Endodermal cell (in vitro differentiated cells): ENCODE measurements around the gene STX8. TPM values are rescaled to one million over a fixed set of nuclear protein-coding genes. Genes with fewer than 3 reads are reported as not detected.
A peak's percentile ranks its signal among the peaks of the same experiment; 100 is the strongest.

Source experiments
- DNase-seq: peaks from one replicate; pipeline ENCODE4 v3.0.0-alpha.2; 2017
- H3K27ac ChIP-seq: 2 replicates; pipeline ENCODE4 v1.5.1; 2013; ENCODE audit warnings: mild to moderate bottlenecking, low read depth, low read length, moderate library complexity
- H3K27me3 ChIP-seq: 2 replicates; pipeline ENCODE4 v1.6.1; 2013; ENCODE audit warnings: mild to moderate bottlenecking, low read length, moderate library complexity; ENCODE audit not compliant: insufficient read depth, control insufficient read depth, poor library complexity, severe bottlenecking
- H3K36me3 ChIP-seq: 2 replicates; pipeline ENCODE4 v1.7.0; 2013; ENCODE audit warnings: mild to moderate bottlenecking, low read length, moderate library complexity; ENCODE audit not compliant: control insufficient read depth, insufficient read depth
- H3K4me1 ChIP-seq: one replicate; pipeline ENCODE4 v1.7.0; 2013; ENCODE audit warnings: low read length; ENCODE audit not compliant: control insufficient read depth, insufficient read depth
- H3K4me3 ChIP-seq: 2 replicates; pipeline ENCODE4 v1.5.1; 2013; ENCODE audit warnings: mild to moderate bottlenecking, low read length, moderate library complexity
- H3K9ac ChIP-seq: 2 replicates; pipeline ENCODE4 v1.6.1; 2013; ENCODE audit warnings: mild to moderate bottlenecking, low read length, moderate library complexity; ENCODE audit not compliant: poor library complexity, severe bottlenecking; ENCODE audit errors: extremely low read depth
- H3K9me3 ChIP-seq: 2 replicates; pipeline ENCODE4 v1.6.1; 2013; ENCODE audit warnings: mild to moderate bottlenecking, low read length, moderate library complexity; ENCODE audit not compliant: control insufficient read depth
- H3K27ac Mint-ChIP-seq: 2 replicates; pipeline ENCODE4 v1.8.0; 2020; ENCODE audit warnings: mixed read lengths
- H3K27me3 Mint-ChIP-seq: 2 replicates; pipeline ENCODE4 v1.8.0; 2021; ENCODE audit warnings: mild to moderate bottlenecking, mixed read lengths; ENCODE audit not compliant: insufficient read depth
- H3K36me3 Mint-ChIP-seq: 2 replicates; pipeline ENCODE4 v1.8.0; 2020; ENCODE audit warnings: low read depth, mixed read lengths
- H3K4me1 Mint-ChIP-seq: 2 replicates; pipeline ENCODE4 v1.8.0; 2020; ENCODE audit warnings: mixed read lengths
- H3K4me3 Mint-ChIP-seq: 2 replicates; pipeline ENCODE4 v1.8.0; 2020; ENCODE audit warnings: mild to moderate bottlenecking, moderate library complexity, mixed read lengths
- H3K9me3 Mint-ChIP-seq: 2 replicates; pipeline ENCODE4 v1.8.0; 2020; ENCODE audit warnings: mild to moderate bottlenecking, mixed read lengths
- CTCF ChIP-seq: fragments of 200-600 bp; sonication (generic); conservative IDR thresholded peaks from 2 replicates; pipeline ENCODE4 v1.5.0; 2021; ENCODE audit warnings: antibody characterized with exemption, mild to moderate bottlenecking
- WGBS, 2 experiments: methylation state at CpG; one replicate each; pipeline versions ENCODE4 v1.1.5 to v1.1.7; 2013; ENCODE audit warnings: missing lambda C conversion rate in 2 of 2, mixed read lengths in 1 of 2; ENCODE audit not compliant: insufficient coverage in 1 of 2, insufficient read length in 1 of 2; 5-methylcytosine and 5-hydroxymethylcytosine counted together
- total RNA-seq, 2 donors: library from RNA; stranded (reverse); fragmentation: NEBNext Ultra II Directional in 1 of 2; extraction: Animal tissue kit (Norgen Biotek cat#: 25700) in 1 of 2; gene quantifications; 2 replicates in 1 of 2; 3 replicates in 1 of 2; pipeline ENCODE4 v1.2.1, GENCODE V29; 2021

STX8 gene
- total RNA-seq, 2 donors from 2014 or later, result 82.5 to 98.2 TPM

DNA sequence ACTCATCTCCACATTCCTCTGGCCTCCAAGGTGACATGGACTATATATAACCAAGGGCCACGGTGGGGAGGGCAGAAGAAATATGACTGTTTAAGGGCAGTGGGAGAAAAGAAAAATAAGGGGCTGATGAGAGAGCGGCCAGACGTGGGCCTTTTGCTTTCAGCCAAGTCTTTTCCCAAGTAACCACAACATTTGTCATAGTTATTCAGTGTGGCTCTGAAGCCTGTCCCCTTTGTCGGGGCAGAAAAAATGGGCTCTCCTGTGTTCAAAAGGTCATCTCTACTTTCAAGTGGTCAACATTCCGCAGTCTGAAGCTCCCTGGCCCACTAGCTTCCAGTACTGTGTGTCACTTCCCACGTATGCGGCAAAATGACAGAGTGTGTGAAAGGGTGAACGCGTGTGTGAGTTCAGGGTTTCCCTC, 308.9 kb downstream of the STX8 start:
- H3K4me1 ChIP-seq, result peaks cover 3% of the 10 kb centered on the region
- H3K4me3 ChIP-seq, result no peak overlapping the region
- 97 to 98% methylated on average over 8 to 9 of the region's 9 CpGs for WGBS, 2 experiments
- no peaks in the 10 kb centered on the region for H3K9me3 ChIP-seq
- H3K9ac ChIP-seq, result no peak overlapping the region
- Mint-ChIP-seq H3K4me1 (peaks cover 5% of the 10 kb centered on the region), H3K27me3 (no peaks in the 10 kb centered on the region), H3K36me3 (peaks cover 2% of the 10 kb centered on the region), H3K27ac (no peak overlapping the region), H3K4me3 (no peak overlapping the region), H3K9me3 (no peaks in the 10 kb centered on the region)
- H3K36me3 ChIP-seq, result no peaks in the 10 kb centered on the region
- no peak for TF ChIP-seq CTCF
- DNase-seq, result no peak
- H3K27me3 ChIP-seq, result no peaks in the 10 kb centered on the region
- H3K27ac ChIP-seq, result no peak overlapping the region

- Mint-ChIP-seq H3K9me3 (no peaks in the 10 kb centered on the region), H3K4me1 (peaks cover 10% of the 10 kb centered on the region), H3K4me3 (no peak overlapping the region), H3K27ac (no peak overlapping the region), H3K27me3 (no peaks in the 10 kb centered on the region), H3K36me3 (peaks cover 2% of the 10 kb centered on the region)
- 95 to 96% methylated on average over 14 of the region's 14 CpGs for WGBS, 2 experiments
- Histone ChIP-seq H3K4me3 (no peak overlapping the region), H3K9me3 (no peaks in the 10 kb centered on the region), H3K9ac (no peak overlapping the region), H3K27me3 (no peaks in the 10 kb centered on the region), H3K27ac (no peak overlapping the region), H3K4me1 (peaks cover 8% of the 10 kb centered on the region), H3K36me3 (no peaks in the 10 kb centered on the region)
- no peak for DNase-seq
- no peak for TF ChIP-seq CTCF
These were observed 309.5 kb downstream of the STX8 start for GRCh38 chr17:9266031-9266680.

DNA sequence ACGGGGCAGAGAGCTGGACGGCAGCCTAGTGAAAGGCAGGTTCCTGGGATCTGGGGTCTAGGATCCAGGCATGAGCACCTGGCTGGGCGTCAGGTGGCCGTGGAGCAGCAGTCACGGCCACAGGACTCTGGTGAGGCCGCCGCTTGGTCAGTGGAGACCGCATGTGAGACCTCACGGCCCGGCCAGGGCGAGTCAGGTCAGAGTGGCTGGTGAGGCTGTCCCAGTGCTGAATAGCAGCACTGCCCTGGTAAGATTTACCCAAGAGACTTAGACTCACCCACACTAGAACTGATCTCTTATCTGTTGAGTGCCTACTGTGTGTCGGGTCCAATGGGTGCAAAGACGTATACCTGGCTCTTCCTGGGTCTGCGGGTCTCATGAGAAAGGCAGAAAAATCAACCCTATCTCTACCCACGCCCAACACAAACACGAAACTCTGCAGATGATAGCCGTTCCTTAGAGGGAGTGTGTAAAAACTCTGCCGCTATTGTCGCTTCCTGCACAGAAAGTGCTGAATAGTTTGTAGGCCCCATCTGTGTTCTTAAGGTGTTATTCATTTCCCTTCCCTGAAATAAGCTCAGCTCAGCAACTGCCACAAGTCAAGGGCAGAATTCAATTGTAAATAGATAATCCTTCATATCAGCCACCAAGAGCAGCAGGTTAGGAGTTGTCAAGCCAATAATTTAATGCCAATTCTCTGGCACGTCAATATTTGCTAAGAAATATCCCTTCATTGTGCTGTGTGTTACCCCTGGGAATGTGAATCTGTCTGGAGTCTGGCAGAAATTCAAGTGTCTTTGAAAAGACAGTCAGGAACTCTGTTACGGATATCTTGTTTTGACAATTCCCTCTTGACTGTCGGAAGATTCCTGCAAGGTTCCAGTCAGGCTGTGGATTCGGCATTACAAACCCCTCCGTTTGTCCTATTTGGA, 314.3 kb downstream of the STX8 start:
- TF ChIP-seq CTCF, result no peak
- no peaks in the 10 kb centered on the region for H3K36me3 ChIP-seq
- WGBS, 2 experiments, result 94 to 95% methylated on average over 22 to 24 of the region's 24 CpGs
- H3K4me3 Mint-ChIP-seq, result no peak overlapping the region
- DNase-seq, result no peak
- peaks cover 18% of the 10 kb centered on the region for H3K4me1 ChIP-seq
- H3K4me3 ChIP-seq, result no peak overlapping the region
- peak overlapping the region; percentile 54 for H3K27ac Mint-ChIP-seq
- no peaks in the 10 kb centered on the region for H3K36me3 Mint-ChIP-seq
- H3K9ac ChIP-seq, result no peak overlapping the region
- no peak overlapping the region for H3K27ac ChIP-seq
- no peaks in the 10 kb centered on the region for H3K9me3 Mint-ChIP-seq
- H3K27me3 ChIP-seq, result no peaks in the 10 kb centered on the region
- no peaks in the 10 kb centered on the region for H3K9me3 ChIP-seq
- no peaks in the 10 kb centered on the region for H3K27me3 Mint-ChIP-seq
- H3K4me1 Mint-ChIP-seq, result peaks cover 43% of the 10 kb centered on the region
